Activated T-cell treated with anti-CD3 and anti-CD28 coated beads for 24 hours (primary cell): ENCODE data around the gene PMEPA1.

ENCODE experiments used
- DNase-seq: peaks from one replicate; pipeline ENCODE4 v3.0.0-alpha.2; 2020; ENCODE audit warnings: low read depth

PMEPA1 gene

DNA sequence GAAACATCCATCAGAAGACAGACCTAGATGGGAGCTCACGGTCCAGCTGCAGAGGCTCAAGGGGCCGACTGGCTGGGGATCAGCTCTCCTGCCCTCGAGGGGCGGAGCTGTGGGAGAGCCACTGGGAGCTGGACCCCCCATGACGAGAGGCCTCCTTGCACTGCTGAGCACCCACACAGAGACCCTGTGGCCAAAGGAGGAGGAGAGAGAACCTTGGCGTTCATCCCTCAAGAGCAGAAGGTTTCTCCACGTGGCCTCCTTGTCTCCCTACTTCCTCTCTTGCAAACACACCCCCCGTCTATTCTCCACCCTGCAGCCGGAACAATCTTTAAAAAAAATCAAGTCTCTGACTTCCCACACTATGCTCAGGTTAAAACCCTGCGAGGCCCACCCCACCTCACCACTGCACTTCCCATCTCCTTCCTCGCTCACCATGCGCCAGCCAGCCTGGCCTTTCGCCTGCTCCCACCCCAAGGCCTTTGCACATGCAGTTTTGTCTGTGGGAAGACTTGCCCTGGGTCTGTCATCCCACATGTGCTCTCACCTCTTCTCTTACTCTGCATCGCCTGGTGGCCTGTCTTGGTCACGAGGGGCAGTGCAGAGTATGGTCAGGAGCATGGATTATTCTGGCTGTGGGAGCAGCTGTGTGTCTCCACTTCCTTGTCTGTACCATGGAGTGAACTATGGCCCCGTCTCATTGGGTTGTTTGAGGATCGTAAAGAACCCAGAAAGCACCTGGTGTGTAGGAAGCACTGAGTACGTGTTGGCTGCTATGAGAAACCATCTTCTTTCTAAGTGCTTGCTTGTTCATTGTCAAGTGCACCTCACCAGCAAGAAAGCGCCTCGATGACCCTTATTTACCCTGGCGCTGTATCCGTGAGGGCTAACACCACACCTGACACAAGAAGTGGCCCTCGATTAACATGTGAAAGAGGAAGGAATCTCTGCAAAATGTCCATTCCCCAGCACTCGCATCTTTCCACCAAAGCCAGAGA is 32.9 kb downstream of the PMEPA1 start:
- no peak for DNase-seq

DNA sequence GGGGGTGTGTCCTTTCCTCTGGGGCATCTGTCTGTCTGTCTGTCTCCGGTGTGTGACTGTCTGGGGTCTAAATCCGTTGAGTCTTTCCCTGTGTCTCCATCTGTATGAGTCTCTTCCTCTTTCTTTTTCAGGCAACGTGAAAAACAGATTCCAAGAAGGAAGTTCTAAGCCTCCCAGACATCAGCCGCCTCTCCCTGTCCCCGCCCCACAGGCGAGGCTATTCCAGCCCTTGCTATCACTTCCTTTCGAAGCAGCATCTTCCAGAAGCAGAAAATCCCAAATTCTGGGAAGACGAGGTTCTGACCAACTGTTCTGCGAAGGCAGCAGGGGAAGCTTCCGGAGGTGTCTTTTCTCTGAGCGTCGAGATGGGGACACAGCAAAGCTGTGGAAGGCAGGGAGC is 34.0 kb downstream of the PMEPA1 start:
- no peak for DNase-seq

DNA sequence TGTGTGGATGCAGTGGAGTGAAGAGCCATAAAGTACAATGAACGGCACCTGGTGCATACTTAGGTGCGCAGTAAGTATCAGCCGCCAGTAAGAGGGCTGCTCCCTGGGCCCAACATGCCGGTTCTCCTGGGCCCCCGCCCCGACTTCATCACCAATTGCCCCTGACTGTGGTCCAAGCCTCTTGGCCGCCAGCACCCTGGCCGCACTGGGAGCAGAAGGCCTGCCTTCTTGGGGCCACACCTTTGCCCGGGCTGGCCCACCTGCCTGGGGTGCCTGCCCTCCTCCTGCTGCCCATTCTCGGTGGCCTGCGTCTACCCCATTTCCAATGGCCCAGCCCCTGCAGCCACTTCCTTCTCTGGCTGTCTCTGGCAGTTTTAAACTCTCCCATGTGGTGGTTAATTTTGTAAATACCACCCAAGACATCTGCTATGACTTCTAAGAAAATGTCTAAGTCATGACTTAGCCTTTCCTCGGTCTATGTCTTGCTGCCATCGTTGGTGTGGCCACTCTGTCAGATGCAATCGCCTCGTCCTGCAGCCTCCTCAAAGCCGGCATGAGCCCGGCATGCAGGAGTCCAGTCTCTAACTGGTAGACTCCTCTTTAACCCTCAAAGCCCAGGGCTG is 36.8 kb downstream of the PMEPA1 start:
- DNase-seq, result no peak

DNA sequence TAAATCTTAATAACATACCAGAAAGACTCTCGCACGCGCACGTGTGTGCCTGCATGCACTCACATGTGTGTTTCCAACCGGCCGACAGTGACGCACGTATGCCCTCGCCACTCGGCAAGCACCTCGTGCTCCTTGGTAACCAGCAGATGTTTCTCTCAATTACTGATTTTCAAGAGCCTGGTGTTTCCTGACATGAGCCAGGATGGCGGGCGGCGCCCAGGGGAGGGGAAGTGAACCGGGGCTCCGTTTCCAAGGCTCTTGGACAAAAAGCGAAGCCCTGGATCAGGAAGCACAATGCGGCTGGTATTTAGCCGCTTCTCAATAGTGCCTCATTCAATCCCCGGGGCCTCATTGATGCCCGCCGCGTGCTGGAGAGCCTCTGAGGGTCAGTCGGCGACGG is 37.7 kb downstream of the PMEPA1 start:
- DNase-seq, result no peak

DNA sequence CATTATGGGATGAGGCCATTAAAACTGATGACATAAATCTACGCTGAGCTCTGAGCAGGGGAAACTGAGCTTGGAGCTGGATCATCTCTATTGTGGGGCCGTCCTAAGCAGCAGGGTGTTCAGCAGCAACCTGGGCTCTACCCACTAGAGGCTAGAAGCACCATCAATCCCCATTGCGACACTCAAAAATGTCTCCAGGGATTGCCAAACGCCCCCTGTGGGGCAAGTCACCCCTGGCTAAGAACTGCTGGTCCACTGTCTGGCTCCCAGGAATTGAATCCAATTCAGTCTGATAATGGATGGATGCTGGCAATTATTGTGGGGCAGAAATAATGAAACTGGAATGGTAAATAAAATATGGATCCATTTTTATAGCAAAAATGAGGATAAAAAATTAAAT is 38.2 kb downstream of the PMEPA1 start:
- no peak for DNase-seq

DNA sequence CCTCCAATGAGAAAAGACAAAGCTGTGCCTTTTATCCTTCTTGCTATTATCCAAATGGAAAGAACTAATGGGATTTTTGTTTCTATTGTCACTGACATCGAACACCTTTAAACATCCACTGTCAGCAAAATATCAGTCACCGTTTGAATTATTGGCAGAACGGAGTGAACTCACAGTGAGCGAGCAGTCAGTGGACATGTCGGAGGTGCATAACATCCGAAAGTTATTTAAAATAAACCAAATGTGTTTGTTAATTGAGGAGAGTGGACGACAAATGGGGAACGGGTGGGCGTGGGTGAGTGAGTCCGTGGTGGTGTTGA is 38.8 kb downstream of the PMEPA1 start:
- DNase-seq, result no peak

DNA sequence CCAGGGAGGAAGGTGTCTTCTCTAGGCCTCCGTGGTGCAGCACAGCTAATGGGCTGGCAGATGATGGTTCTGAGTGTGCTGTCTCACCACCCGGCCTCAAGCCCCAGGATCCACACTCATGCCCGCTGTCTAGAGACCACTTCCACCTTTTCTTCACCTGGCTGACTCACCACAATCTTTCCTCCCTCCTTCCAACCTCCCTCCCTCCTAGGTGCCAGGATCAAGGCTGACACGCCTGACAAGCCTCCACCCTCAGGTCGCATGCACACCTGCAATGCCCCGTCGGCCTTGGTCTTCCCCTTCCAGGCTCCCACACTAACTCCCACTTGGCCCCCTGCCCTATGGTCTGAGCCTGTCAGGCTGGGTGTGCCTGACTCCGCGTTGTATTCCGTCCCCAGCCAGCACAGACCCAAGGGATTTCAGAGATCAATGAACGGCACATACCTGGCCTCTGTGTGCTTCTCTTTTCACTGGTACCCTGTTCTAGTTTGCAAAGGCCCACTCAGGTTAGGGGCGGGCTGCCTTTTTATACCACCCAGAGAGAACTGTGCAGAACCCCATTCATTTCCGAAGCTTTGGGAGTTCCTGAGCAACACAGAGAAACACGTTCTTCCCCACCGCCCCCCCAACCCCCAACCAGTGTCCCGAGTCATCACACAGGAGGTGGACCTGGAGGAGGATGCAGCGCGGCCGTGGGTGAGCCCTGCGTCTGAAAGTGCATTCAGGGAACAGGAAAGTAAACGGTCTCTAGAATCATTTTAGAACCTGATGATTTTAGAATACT is 39.3 kb downstream of the PMEPA1 start:
- no peak for DNase-seq

DNA sequence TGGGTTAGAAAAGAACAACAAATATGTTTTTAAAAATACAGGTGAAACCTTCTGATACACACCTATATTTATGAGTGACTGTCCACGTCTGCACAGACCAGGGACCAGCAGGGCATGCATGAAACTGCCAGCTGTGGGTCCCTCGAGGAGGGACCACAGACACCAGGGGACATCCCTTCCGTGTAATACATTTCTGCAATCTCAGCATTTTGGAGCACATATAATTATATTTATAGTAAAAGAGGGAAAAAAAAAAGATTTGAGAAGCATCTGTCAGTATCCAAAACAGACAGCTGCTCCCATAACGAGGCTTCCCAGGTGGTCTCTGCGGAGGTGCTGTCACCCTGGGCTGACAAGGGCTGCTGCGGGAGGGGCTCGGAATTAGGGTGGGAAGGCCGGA is 40.2 kb downstream of the PMEPA1 start:
- no peak for DNase-seq

DNA sequence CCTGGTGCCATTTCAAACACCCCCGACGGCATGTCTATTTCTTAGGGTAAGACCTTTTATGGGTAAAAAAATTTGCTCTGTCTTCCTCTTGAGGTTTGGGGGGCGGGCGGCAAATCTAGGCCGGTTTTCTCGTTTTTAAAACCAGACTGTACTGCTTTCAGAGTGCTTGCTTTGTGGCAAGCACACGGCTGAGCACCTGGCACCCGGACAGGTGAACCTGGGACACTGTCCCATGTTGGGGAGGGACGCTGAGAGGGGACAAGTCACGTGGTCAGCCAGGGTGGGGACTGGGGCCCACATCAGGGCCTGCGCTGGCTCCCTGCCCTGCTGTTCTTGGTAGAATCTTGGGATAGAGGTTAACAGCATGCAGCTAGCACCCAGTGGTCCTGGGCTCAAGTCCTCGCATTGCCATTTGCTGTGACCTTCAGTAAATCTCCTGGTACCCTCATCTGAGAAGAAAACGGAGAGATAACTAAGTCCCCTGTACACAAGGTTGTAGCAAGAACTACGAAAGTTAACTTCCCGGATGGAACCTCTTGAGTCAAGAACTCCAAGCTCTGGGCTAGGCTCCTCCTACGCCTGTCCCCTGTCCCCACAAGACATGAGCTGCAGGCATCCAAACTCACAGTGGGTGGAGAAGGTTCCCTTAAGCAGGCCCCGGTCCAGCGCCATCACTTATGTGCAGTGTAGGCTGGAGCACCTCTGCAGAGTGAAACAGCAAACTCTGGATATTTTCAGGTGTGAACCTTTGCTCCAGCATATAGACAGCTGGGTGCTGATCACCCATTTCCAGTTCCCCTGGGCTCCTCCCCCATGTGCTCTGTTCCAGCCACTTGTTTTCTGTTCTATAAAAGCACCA is 41.7 kb downstream of the PMEPA1 start:
- DNase-seq, result no peak

DNA sequence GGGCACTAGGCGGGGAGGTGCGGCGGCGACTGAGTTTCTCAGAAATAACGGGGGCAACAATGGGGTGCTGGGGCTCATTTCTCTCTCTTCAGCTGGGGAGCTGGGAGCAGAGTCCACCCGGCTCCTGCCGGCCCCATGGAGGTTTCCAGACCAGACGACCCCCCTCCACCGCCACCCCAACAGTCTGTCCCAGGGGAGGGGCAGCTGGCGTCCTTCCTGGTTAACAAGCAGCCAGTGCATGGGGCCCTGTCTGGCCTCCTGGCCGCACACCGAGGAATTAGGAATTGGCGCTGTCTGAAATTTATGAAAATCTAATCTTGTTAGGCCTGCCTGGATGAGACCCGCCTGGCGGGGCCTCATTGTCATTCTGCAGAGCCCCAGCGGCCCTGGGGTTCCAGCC is 42.4 kb downstream of the PMEPA1 start:
- DNase-seq, result no peak

DNA sequence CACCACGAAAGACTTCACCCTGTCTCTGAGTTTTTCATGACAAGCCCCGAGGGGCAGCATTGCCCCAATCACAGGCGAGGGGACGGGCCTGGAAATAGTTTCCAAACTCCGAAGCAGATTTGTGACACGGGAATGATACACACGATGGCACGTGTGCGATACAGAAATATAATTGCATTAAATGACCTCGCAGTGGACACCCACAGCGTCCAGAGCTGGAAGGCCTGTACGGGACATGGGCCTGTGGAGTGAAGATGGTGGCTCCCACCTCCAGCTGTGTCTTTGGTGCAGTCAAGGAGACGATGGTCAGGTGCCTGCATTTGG is 43.0 kb downstream of the PMEPA1 start:
- no peak for DNase-seq

DNA sequence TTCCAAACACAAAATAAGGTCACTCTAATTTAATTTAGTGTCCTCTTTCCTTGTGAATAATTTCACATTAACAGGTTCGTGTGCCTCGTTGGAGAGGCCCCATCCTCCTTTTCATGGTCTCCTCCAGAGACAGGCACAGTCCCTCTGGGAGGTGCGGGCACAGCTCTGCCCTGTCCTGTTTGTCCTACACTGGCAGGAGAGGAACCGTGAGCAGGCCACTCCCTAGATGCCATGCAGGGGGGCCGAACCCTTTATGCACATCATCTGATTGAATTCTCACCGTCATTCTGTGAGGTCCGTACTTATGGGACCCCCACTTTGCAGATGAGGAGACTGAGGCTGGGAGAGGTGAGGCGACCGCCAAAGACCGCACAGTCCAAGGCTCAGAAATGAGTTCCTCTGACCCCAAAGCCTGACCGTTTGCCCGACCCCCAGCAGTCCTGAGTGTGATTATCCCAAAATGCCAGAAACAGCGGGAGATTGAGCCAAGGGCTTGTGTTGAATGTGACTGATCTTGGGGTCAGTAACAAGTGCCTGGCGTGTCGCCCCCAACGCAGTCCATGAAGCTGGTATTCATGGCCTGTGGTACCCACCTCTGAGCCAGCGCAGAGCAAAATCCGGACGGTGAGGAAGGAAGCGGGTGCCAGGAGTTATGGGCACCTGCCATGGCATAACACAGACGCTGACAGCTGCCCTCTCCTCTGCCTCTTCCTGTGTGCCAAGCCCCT is 43.5 kb downstream of the PMEPA1 start:
- DNase-seq, result no peak

DNA sequence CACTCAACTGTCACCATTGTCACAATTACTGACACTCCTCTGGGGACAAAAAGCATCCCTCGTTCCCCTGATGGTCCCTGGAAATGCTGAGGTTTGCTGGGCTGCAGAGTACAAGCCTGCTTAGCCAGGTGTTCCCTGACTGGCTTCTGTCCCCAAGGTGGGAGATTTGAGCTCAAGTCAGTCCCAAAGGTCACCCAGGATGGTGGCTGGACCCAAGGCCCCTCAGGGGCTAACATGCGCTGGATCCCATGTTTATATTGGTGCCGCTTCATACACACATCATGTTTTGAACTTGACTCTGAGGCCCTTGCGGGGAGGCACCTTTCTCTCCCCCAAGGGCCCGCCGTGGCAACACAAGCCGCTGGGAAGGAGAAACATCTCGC is 44.2 kb downstream of the PMEPA1 start:
- DNase-seq, result no peak

DNA sequence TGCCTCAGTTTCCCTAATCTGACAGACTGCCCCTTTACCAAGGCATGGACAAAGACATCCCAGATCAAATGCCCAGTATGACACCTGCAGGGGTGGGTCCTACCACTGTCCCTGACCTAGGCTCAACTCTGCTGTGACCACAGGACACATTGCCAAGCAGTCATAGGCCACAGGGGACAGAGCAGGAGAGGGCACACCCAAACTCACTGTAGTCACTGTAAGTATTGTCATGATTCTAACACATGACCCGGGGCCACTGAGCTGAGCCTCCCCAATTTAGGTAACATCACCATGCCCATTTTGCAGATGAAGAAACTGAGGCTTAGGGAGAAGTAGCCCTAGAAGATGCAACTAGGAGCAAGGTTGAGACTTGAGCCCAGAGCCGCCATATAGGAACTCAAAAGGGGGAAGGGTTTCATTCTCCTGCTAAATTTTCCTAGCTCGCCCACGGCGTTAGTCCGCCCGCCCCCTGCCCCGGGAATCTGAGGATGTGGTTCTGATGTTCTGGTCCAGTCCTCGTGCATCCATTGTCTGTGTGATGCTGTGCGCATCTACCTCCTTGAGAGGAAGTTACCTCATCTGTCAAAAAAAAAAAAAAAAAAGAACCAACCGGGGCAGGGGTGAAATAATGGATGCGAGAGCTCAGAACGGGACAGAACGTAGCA is 44.8 kb downstream of the PMEPA1 start:
- DNase-seq, result no peak

DNA sequence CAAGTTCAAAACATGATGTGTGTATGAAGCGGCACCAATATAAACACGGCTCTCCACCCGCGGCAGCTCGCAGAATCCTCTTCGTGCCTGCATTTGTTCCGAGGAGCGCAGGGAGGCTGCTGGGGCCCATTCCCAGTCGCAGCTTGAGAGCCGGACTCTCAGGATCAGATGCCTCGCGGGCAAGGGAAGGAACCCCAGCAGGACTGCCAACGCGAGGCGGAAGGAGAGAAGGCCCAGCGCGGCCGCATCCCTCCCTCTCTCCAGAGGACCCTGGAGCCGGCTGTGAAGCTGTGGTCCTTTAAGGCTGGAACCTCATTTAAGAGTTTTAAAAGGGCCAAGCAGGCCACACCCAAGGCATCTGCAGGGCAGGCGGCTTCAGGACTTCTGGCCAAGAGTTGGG is 45.3 kb downstream of the PMEPA1 start:
- DNase-seq, result no peak

DNA sequence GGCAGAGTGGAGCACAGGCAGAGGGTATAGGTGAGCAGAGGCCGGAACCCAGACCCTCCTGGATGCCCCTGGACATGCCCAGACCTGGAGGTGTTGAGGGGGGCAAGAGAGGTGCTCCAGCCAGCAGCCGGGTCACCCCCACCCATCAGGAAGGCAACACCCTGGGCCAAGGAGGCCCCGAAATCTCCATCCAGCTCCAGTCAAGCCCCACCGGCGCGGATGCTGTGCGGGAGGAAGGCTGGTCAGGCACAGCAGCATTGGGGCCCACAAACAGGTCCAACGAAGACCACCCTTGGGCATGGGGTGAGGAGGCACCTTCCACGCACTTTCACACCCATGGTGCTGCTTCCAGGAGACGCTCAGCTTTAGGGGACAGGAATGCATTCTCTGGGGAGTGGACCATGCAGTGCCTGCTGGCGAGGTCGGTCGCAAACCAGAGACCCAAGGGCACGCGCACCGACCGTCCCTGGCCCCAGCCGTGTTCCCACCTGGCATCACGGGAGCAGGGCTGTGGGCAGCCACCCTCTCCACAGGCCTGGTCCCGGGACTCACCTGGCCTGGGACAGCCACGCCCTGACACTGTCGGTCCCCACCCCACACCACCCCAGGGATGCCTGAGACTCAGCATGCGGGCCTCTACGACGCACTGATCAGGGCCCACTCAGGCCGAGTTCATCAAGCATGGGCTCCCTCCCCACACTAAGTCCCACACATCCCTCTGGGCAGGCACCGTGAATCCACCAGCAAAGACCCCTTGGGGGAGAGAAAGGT is 45.9 kb downstream of the PMEPA1 start:
- no peak for DNase-seq

DNA sequence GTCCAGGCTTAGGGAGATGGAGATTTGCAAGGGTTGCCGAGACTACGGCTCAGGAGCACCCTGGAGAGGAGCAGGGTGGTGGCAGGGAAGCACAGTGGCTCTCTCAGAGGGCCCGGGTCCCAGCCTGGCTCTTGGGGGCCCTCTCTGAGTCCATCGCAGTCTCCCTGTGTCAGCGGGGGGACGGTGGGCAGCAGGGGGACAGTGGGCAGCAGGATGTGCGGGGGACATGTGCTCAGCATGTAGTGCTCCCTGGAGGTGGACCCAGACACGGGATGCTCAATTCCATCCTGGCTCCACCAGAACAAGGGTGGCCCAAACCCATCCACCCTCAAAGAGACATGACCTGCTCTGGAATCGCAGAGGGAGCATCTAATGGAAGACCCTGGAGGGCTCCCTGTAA is 46.6 kb downstream of the PMEPA1 start:
- DNase-seq, result no peak

DNA sequence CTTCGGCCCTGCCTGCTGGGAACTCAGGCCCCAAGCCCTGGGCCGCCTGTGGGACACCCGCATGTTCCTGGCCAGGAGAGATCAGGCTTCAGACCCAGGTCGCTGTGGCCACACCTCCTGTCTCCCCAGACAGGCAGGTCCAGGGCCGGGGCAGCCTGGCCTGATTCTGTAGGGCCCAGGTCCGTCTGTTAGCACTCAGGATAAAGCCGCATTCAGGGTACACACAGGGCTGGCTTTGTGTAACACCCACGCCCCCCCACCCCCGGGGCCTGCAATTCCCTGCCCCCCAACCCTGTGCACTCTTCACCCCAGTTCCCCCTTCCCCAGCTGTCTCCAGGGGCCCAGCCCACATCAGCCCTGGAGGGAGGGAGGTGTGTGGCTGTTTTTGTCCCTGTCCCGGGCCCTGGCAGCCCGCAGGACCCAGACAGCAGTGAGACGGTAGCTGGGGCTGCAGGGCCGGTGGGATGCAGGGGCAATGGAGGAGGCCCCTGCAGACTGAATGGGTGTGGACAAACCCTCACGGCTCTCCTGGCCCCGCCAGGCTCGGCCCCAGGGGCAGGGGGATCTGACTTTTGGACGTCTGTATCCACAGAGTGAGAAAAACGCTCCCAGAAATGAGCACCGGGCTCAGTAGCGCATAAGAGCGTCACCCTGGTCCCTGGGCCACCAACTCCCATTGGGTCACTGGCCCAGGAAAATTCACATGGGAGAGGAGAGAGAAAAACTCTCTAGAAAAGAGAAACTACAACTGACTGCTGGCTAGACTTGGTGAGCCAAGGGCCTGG is 47.2 kb downstream of the PMEPA1 start:
- DNase-seq, result no peak

DNA sequence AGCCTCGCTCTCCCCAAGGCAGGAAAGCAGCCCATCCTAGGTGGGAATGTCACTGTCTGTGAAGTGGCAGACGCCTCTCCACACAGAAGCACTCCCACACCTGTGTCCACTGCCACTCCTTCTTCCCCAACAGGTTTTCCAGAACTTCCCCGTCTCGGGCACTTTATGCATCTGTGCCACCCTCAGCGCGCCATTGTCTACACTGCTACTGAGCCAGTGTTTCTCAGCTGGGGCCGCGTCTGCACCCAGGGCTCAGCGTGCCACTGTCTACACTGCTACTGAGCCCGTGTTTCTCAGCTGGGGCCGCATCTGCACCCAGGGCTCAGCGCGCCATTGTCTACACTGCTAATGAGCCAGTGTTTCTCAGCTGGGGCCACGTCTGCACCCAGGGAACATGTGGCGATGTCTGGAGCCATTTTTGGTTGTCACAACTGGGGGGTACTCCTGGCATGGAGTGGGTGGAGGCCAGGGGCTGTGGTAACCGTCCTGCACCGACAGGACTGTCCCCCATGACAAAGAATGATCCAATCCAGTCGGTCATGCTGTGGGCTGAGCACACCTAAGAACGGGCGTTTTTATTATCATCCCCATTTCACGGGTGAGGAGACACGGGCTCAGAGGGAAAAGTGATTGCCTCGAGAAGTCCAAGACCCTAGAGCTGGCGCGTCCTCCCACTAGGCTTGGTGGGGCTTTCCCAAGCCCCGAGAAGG is 47.9 kb downstream of the PMEPA1 start:
- no peak for DNase-seq
